Neural cell (in vitro differentiated cells): ENCODE measurements around the gene PPM1L.

Source experiments
- EZH2 ChIP-seq: fragments of 200-600, 300-800 bp; shearing (Covaris generic), sonication (generic); IDR thresholded peaks from 2 replicates; pipeline ENCODE4 v1.6.1; 2014; ENCODE audit warnings: antibody characterized with exemption, low read length, borderline replicate concordance, mild to moderate bottlenecking; ENCODE audit not compliant: insufficient read depth, poor library complexity, severe bottlenecking
- MXI1 ChIP-seq: fragments of 450-650 bp; conservative IDR thresholded peaks from 2 replicates; pipeline ENCODE4 v1.6.1; 2014; ENCODE audit warnings: antibody characterized with exemption, mild to moderate bottlenecking; ENCODE audit not compliant: poor library complexity, severe bottlenecking
- POLR2AphosphoS5 ChIP-seq: IDR thresholded peaks from 2 replicates; pipeline ENCODE4 v1.6.1; 2012
- SMC3 ChIP-seq: fragments of 450-650 bp; conservative IDR thresholded peaks from 2 replicates; pipeline ENCODE4 v1.6.1; 2014; ENCODE audit warnings: antibody characterized with exemption, mild to moderate bottlenecking, moderate library complexity; ENCODE audit not compliant: poor library complexity
- TAF1 ChIP-seq: IDR thresholded peaks from 2 replicates; pipeline ENCODE4 v1.6.1; 2012; ENCODE audit warnings: low read depth
- TF ChIP-seq, protein P1 (sequence below): fragments of 450-650 bp; IDR thresholded peaks from 2 replicates; pipeline ENCODE4 v1.5.1; 2014; ENCODE audit warnings: antibody characterized with exemption, mild to moderate bottlenecking, moderate library complexity; ENCODE audit not compliant: poor library complexity, severe bottlenecking

DNA sequence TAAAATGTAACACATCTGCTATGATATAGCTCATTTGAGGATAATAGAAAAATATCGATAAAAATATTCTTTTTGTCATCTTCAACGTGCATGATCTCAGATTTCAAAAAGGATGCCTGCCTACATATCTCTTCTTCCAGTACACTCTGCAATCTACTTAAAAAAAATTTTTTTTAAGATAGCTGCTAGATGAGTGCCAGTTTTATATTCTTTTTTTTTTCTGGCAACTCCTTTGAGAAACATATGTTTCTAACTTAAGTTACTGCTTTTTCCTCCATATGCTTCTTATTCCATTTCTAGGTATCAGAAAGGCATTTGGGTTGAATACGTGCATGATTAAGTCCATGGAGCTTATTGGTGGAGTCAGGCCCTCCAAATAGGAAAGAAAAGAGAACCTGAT, 160.4 kb downstream of the PPM1L start:
- TF ChIP-seq, protein P1, sequence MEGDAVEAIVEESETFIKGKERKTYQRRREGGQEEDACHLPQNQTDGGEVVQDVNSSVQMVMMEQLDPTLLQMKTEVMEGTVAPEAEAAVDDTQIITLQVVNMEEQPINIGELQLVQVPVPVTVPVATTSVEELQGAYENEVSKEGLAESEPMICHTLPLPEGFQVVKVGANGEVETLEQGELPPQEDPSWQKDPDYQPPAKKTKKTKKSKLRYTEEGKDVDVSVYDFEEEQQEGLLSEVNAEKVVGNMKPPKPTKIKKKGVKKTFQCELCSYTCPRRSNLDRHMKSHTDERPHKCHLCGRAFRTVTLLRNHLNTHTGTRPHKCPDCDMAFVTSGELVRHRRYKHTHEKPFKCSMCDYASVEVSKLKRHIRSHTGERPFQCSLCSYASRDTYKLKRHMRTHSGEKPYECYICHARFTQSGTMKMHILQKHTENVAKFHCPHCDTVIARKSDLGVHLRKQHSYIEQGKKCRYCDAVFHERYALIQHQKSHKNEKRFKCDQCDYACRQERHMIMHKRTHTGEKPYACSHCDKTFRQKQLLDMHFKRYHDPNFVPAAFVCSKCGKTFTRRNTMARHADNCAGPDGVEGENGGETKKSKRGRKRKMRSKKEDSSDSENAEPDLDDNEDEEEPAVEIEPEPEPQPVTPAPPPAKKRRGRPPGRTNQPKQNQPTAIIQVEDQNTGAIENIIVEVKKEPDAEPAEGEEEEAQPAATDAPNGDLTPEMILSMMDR: no peak
- TF ChIP-seq MXI1 (no peak), TAF1 (no peak), SMC3 (no peak), POLR2AphosphoS5 (no peak), EZH2 (no peak)
